Mucosa of rectum (tissue), 2 donors: ENCODE results near the gene MIPEP.
"Not testable (repeated sequence)": the region's sequence is repeated elsewhere in the genome, so short reads cannot be mapped to it uniquely, and the experiment has no call there.

Source experiments
- H3K27ac ChIP-seq, 2 donors: one replicate each; pipeline ENCODE4 v1.7.0; 2013; ENCODE audit warnings: inconsistent platforms in 2 of 2, low read depth in 2 of 2, low read length in 2 of 2
- H3K27me3 ChIP-seq, 2 donors: one replicate each; pipeline ENCODE4 v1.7.0; 2013; ENCODE audit warnings: low read length in 2 of 2; ENCODE audit not compliant: control insufficient read depth in 2 of 2, insufficient read depth in 2 of 2
- H3K36me3 ChIP-seq, 2 donors: one replicate each; pipeline ENCODE4 v1.7.0; 2013; ENCODE audit warnings: low read length in 2 of 2; ENCODE audit not compliant: control insufficient read depth in 2 of 2, insufficient read depth in 2 of 2
- H3K4me1 ChIP-seq, 2 donors: one replicate each; pipeline ENCODE4 v1.7.0; 2013; ENCODE audit warnings: low read length in 2 of 2, mild to moderate bottlenecking in 1 of 2; ENCODE audit not compliant: control insufficient read depth in 2 of 2, insufficient read depth in 2 of 2
- H3K4me3 ChIP-seq, 2 donors: one replicate each; pipeline ENCODE4 v1.7.0; 2013; ENCODE audit warnings: low read length in 2 of 2
- H3K9ac ChIP-seq, 2 donors: one replicate each; pipeline ENCODE4 v1.7.0; 2013; ENCODE audit warnings: low read length in 2 of 2, low read depth in 1 of 2, mild to moderate bottlenecking in 1 of 2
- H3K9me3 ChIP-seq, 2 donors: one replicate each; pipeline ENCODE4 v1.7.0; 2013; ENCODE audit warnings: low read length in 2 of 2; ENCODE audit not compliant: control insufficient read depth in 2 of 2
- donor health status: healthy.
- donor health status: Normal muscosa, but diverticular disease.

Gene MIPEP

DNA sequence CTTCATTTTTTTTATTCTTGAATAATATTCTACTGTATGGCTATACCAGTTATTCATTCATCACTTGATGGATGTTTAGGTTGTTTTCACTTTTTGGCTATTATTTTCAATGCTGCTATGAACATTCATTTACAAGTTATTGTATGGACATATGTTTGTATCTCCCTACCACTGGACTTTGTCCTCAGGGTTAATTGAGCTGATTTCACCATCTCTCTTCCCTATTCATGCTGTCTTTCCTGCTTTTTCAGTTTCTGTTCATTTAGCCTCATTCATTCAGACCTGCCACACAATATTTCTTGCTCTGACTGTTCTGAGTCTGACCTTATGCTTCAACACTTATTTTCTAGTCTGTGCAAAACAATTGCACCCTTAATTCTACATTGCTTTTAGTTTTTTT lies 20.4 kb upstream of the MIPEP start:
- Histone ChIP-seq H3K4me1 (peaks cover 0 to 4% of the 10 kb centered on the region in 2 donors), H3K4me3 (no peak overlapping the region), H3K36me3 (no peaks in the 10 kb centered on the region), H3K27ac (no peak overlapping the region), H3K9me3 (no peaks in the 10 kb centered on the region), H3K27me3 (peaks cover 0 to under 1% of the 10 kb centered on the region in 2 donors), H3K9ac (no peak overlapping the region)

DNA sequence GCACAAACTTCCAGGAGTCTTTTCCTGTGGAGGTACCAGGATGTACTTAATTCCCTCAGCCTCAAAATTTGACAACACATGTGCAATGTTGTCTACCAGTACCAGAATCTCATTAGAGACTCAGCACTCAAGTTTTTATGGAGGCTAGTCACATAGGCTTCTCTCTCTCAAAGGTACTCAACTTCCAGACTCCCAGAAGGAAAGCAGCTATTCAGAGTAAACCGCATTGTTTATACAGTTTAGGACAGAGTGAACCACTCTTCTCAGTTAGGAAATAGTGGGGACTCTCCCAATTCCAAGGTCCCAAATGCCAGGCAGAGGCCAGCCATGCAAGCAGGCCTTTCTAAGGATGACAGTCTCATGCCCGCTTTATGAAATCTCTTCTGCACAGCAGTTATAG lies 16.6 kb upstream of the MIPEP start:
- H3K27me3 ChIP-seq = peaks cover 15 to 25% of the 10 kb centered on the region in 2 donors
- H3K9ac ChIP-seq = no peak overlapping the region
- H3K9me3 ChIP-seq = no peaks in the 10 kb centered on the region
- no peak overlapping the region for H3K4me3 ChIP-seq
- no peaks in the 10 kb centered on the region for H3K36me3 ChIP-seq
- H3K27ac ChIP-seq = no peak overlapping the region
- H3K4me1 ChIP-seq = peaks cover 3 to 4% of the 10 kb centered on the region in 2 donors

DNA sequence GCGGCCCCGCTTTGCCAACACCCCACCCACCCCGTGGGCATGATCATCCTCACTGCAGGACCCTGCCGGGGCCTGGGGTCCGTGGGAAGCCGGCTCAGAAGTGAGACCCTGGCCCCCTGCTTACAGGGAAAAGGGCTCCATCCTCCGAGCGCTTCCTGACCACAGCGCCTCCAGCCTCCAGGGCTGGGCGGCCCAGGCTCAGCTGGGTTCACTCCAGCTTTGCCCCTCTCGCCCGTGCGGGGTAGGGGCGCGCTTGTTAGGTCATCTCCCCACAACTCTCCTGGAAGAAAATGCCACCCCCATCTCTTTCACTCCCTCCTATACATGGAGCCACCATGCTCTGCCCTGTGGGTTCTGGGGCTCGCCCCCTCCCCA lies 14.7 kb upstream of the MIPEP start:
- Histone ChIP-seq H3K9me3 (no peaks in the 10 kb centered on the region), H3K27me3 (peaks cover 15 to 25% of the 10 kb centered on the region in 2 donors), H3K4me1 (peaks cover 0 to 3% of the 10 kb centered on the region in 2 donors), H3K4me3 (no peak overlapping the region), H3K27ac (no peak overlapping the region), H3K36me3 (no peaks in the 10 kb centered on the region), H3K9ac (no peak overlapping the region)

DNA sequence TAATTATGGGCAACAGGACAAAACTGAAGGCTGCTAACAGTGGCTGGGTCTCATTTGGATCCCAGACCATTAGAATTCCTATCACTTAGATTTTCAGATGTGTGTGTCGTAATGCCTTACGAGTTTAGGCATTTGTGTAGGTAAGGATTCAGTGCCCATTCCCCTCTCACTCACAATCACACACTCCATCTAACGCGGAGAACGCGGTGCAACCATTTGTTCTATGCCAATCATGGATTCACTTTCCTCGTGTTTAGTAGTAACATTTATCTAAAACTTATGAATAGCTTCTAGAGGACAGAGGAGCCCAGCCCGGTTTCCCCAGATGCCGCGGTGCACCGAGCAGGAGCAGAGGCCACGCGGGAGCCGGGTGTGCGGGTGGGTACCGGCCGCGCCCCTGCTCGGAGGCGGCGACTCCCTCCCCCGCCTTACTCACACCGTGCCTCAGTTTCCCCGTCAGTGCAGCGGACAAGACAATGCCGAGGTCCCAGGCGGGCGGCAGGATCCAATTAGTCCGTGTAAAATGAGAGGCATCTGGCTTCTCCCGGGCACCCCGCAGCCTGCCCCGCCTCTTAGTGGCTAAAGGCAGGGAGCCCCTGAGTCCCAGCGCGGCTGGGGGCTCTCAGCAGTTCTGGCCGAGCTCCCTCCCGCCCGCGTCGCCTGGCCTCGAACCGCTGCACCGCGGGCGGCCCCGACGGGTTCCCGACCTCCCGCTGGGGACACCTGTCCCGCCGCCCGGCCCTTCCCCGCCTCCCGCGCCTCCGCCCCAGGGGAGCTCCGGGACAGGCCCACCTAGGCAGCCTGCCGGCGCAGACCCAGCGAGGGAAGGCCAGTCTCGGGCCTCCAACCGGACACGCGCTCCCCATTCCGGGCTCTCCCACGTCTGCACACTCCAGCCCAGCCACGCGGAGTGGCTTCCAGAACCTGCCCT lies 14.0 kb upstream of the MIPEP start:
- no peak overlapping the region for H3K4me3 ChIP-seq

DNA sequence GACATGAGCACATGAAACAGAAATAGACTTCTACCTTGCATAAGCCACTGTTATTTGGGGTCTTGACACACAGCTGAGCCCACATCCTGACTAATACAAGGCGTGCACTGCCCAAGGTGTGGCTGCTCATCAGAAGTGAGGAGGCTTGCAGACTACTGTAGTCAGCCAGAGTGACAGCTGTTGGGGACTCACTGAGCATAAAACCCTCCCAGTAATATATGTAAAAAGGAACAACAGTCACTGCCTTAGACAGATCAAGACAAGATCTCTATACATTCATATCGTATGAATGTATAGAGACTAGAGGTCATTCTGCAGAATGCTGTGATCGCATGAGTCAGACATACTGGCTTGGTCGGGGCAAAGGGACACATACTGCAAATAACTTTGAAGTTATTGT lies 12.2 kb upstream of the MIPEP start:
- H3K36me3 ChIP-seq = no peaks in the 10 kb centered on the region
- peaks cover 15 to 25% of the 10 kb centered on the region in 2 donors for H3K27me3 ChIP-seq
- H3K4me1 ChIP-seq = peaks cover 0 to 3% of the 10 kb centered on the region in 2 donors
- H3K9ac ChIP-seq = no peak overlapping the region
- no peak overlapping the region for H3K4me3 ChIP-seq
- no peak overlapping the region for H3K27ac ChIP-seq
- H3K9me3 ChIP-seq = no peaks in the 10 kb centered on the region

More for the DNA sequence above, 14.0 kb upstream of the MIPEP start:
- Histone ChIP-seq H3K9ac (no peak overlapping the region), H3K27ac (no peak overlapping the region), H3K9me3 (no peaks in the 10 kb centered on the region), H3K4me1 (peaks cover 0 to 3% of the 10 kb centered on the region in 2 donors), H3K36me3 (no peaks in the 10 kb centered on the region), H3K27me3 (peaks cover 15 to 25% of the 10 kb centered on the region in 2 donors)

DNA sequence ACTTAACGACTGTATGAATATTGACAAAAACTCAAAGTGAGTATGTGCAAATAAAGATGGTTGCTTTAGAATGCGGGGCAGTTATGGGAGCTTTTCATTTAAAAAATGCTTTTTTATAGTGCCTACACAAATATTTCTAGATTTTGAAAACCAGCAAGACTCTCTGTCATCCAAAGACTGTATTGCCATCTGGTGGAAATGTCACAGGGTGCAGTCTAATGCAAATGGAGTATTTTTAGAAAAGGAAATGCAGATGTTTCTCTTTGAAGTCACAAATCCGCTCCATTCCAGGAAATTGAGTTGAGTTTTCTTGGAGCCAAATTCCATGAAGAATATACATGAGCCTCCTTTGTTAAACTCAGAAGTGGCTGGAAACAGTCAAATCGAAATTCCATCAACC lies 10.4 kb upstream of the MIPEP start:
- Histone ChIP-seq H3K4me3 (no peak overlapping the region), H3K27ac (no peak overlapping the region), H3K36me3 (no peaks in the 10 kb centered on the region), H3K9me3 (no peaks in the 10 kb centered on the region), H3K27me3 (peaks cover 15 to 24% of the 10 kb centered on the region in 2 donors), H3K9ac (no peak overlapping the region), H3K4me1 (peaks cover 0 to 3% of the 10 kb centered on the region in 2 donors)

DNA sequence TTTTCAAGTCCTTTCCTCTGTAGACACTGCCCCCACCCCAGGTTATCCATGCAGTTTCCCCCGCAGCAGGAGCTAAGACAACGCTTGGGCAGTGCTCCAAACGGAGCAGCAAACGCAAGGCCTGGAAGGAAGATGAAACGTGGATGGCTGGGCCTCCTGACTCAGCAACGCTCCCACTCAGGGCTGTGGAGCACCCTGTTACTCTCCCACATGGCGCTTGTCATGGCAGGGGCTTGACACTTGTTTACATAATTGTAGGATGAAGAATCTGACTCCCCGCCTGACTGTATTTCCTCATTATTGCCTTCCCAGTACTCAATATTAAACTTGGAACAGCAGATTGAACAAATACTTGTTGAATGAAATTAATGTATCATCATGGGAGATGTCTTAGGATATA lies 8.9 kb upstream of the MIPEP start:
- H3K36me3 ChIP-seq = no peaks in the 10 kb centered on the region
- H3K27ac ChIP-seq = no peak overlapping the region
- H3K4me1 ChIP-seq = no peaks in the 10 kb centered on the region
- H3K9ac ChIP-seq = no peak overlapping the region
- H3K4me3 ChIP-seq = no peak overlapping the region
- no peaks in the 10 kb centered on the region for H3K9me3 ChIP-seq
- H3K27me3 ChIP-seq = peaks cover 6 to 18% of the 10 kb centered on the region in 2 donors

DNA sequence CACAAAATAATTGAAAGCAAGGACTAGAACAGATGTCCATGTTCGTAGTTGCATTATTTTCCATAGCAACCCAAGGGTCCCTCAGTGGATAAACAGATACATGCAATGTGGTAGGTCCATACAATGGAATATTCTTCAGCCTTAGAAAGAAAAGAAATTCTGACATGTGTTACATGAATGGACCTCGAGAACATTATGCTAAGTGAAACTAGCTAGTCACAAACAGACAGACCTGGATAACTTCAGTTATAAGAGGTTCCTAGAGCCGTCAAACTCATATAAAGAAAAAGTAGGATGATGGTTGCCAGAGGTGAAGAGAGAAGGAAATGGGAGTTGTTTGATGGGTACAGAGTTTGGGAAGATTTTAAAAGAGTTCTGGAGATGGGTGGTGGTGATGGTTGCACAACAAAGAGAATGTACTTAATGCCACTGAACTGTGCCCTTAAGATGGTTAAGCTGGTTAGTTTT lies 8.3 kb upstream of the MIPEP start, which contains the start of gene C1QTNF9B:
Gene C1QTNF9B, minus strand, starts transcription at position 51 of the 468 bp plus-strand sequence.
- not testable (repeated sequence) for H3K4me1 ChIP-seq, H3K4me3 ChIP-seq, H3K9me3 ChIP-seq, H3K36me3 ChIP-seq, H3K27ac ChIP-seq, H3K9ac ChIP-seq
- peaks cover 3 to 12% of the 10 kb centered on the region in 2 donors for H3K27me3 ChIP-seq

DNA sequence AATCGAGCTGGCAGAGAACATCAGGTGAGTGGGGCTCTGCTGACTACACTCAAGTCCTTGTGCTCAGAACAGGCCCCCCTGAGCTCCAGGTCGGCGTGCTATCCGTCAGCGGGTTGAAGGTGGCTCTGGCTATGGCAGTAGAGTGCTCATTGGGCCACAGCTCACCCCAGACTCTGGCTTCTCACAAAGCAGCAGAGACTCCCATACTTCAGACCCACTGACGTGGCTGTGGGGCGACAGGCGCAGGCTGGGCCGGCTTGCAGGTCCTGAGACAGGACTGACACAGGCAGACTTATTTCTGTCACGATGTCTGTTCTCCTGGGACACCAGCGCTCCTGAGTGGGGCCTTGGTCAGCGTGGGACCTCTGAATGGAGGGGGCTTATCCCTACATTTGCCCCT lies 5.5 kb upstream of the MIPEP start:
- H3K9ac ChIP-seq, H3K4me3 ChIP-seq, H3K9me3 ChIP-seq, H3K27ac ChIP-seq, H3K4me1 ChIP-seq, H3K36me3 ChIP-seq, H3K27me3 ChIP-seq: not testable (repeated sequence)

DNA sequence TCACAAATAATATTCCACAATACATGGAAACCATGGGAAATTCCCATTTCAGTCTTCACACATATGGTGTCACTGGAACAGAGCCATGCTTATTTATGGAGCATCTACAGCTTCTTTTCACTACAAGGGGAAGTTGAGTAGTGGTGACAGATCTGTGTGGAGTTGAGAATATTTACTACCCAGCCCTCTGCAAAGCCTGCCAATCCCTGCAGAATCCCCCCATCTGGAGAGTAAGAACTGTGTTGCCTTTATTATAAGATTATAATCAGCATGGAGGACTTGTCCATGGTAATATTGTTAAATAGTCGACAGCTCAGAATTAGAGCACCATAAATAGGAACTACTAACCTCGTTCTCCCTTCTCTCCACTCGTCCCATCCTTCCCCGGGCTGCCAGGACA lies 4.6 kb upstream of the MIPEP start:
- H3K9ac ChIP-seq, H3K9me3 ChIP-seq, H3K27ac ChIP-seq, H3K27me3 ChIP-seq, H3K4me3 ChIP-seq, H3K4me1 ChIP-seq, H3K36me3 ChIP-seq: not testable (repeated sequence)
